GM12872 (cell line): ENCODE measurements around the gene GZF1.

ENCODE experiments used
- CTCF ChIP-seq: IDR thresholded peaks from 3 replicates; pipeline ENCODE4 v1.5.1; 2011; ENCODE audit warnings: low read depth, mild to moderate bottlenecking, low read length, moderate library complexity; ENCODE audit not compliant: insufficient read depth

Gene GZF1

GRCh38 chr20:23365390-23366165 lies 3.6 kb downstream of the GZF1 start:
- no peak for TF ChIP-seq CTCF

- no peak for TF ChIP-seq CTCF
Measured at GRCh38 chr20:23366384-23366783, 4.4 kb downstream of the GZF1 start.

- no peak for TF ChIP-seq CTCF
Measured at GRCh38 chr20:23367770-23368169, 5.8 kb downstream of the GZF1 start.

GRCh38 chr20:23368316-23369071 lies 6.5 kb downstream of the GZF1 start:
- no peak for TF ChIP-seq CTCF

GRCh38 chr20:23369072-23369823 lies 7.3 kb downstream of the GZF1 start:
- TF ChIP-seq CTCF: no peak

- TF ChIP-seq CTCF: no peak
Measured at GRCh38 chr20:23370274-23370673, 8.3 kb downstream of the GZF1 start.

- TF ChIP-seq CTCF: no peak
Measured at GRCh38 chr20:23370873-23371272, 8.9 kb downstream of the GZF1 start.
